DMS153 treated with DMSO at 0.1 percent for 48 hours (cell line): ENCODE data around the gene CRYBB1.

Experiments
- DNase-seq: peaks from one replicate; lab custom pipeline; 2025; ENCODE audit not compliant: unreplicated experiment; lab: John Stamatoyannopoulos, UW

CRYBB1 gene

DNA sequence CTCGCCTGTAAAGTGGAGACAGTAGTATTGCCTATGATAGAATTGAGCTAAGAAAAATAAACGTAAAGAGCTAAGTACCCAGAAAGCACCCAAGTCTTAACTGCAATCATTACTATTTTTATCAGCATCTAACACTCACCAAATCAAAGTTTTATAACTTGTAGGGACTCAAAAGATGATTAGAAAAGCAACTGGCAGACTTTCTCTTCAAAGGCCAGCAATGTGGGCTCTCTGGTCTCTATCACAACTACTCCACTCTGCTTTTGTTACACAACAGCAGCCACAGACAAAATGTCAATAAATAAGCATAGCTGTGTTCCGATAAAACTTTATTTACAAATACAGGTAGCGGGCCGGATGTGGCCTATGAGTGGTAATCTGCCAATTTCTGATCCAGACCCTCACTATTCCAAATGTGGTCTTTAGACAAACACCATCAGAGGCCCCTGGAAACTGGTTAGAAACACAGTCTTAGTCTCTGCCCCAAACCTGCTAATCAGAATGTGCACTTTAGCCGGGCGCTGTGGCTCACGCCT is 36.1 kb downstream of the CRYBB1 start:
- no peak for DNase-seq

DNA sequence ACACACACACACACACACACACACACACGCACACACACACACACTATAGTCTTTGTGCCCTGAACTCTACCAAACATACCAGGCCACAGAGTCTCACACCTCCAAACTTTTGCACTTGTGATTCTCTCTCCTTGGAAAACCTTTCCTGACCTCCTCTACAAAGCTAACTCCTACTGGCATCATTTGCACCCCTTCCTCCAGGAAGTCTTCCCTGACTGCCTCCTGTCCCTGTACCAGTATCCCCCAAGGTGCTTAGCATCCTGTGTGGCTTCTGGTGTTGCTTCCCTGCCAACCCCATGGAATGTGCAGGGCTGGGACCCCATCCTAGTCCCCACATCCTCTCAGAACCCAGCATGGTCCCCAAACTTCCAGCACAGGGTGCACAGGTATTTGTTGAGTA is 36.8 kb downstream of the CRYBB1 start:
- DNase-seq: no peak

DNA sequence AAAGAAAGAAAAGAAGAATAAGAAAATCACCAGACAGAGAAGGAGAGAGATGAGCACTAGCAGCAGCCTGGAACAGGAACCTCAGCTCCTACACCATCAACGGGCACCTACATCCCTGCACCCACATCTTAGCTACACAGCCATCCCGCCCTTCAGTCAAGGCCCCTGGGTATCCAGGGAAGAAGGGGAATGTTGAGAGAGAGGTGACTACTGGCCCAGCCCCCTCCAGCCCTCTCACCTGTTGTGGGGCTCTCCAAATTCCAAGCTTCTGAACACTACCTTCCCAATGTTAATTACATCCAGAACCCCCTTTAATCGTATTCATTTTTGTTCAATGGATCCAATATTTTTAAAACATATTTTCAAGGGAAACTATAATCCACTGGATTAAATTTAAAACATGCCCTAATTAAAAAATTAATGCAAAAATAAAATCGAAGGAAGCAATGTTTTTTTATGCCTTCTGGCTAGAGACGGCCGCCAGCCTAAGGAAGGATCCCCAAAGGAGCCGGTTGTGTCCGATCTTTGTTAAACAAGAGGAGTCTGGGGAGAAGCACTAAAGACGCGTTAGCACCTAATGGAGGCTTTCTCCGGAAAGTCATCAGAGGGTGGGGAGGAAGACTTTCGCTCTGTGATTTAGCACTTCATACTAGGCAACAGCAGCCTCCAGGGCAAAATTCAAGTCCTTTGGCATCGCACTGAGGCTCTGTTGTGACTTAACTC is 37.4 kb downstream of the CRYBB1 start:
- no peak for DNase-seq

DNA sequence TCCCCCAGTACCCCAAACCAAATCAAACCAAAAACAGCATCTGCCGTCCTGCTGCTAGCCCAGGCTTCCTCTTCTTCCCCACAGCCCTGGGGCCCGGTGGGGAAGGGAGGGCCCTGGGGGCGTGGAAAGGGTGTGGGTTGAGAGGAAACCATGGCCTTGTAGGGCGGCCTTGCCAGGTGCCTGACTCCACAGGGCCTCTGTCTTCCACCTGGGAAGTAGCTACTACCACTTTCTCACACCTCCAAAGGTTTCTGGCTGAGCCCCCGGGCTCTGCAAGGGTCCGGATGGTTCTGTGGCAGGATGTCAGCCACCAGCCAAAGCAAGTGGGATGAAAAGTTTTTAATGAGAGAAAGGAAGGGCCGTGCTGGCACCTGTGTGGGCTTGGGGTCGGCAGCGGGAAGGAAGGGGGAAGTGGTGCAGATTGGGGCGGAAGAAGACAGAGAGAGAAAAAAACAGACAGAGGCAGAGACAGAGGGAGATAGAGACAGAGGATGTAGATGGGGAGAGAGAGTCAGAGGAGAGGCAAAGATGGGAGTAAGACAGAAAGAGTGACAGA is 38.4 kb downstream of the CRYBB1 start:
- no peak for DNase-seq

DNA sequence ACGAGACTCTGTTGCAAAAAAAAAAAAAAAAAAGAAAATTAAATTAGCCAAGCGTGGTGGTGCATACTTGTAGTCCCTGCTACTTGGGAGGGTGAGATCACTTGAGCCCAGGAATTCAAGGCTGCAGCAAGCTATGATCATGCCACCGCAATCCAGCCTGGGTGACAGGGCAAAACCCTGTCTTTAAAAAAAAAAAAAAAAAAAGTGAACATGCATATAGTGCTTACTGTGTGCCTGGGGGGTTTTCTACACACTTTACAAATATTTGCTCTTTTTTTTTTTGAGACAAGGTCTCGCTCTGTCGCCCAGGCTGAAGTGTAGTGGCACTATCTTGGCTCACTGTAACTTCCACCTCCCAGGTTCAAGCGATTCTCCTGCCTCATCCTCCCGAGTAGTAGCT is 40.7 kb downstream of the CRYBB1 start:
- no peak for DNase-seq

DNA sequence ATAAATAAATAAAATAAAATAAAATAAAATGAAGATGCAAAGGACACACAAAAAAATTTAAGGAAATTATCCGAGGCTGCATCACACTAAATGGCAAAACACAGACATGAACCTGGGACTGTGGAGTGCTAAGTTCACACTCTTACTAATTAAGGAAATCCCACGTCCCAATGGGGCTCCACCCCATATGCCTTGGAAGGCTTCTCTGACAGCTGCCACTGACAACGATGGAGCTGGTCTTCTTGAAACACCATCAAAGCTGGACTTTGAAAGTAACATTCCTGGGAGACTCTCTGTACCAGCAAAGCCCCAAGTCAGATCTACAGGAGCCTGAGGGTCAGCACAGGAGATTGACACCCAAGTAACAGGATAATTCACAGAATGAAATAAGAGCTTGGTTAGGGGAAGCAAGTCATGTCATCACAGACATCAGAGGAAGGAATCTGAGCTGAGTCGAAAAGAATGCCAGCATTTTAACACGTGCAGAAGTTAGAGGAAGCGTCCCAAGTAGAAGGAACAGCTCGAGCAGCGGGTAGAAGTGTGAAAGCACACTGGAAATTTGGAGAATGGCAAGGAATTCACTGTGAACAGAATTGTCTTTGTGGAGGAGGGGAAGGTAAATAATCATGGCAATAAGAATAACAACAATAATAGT is 41.7 kb downstream of the CRYBB1 start:
- DNase-seq: no peak

DNA sequence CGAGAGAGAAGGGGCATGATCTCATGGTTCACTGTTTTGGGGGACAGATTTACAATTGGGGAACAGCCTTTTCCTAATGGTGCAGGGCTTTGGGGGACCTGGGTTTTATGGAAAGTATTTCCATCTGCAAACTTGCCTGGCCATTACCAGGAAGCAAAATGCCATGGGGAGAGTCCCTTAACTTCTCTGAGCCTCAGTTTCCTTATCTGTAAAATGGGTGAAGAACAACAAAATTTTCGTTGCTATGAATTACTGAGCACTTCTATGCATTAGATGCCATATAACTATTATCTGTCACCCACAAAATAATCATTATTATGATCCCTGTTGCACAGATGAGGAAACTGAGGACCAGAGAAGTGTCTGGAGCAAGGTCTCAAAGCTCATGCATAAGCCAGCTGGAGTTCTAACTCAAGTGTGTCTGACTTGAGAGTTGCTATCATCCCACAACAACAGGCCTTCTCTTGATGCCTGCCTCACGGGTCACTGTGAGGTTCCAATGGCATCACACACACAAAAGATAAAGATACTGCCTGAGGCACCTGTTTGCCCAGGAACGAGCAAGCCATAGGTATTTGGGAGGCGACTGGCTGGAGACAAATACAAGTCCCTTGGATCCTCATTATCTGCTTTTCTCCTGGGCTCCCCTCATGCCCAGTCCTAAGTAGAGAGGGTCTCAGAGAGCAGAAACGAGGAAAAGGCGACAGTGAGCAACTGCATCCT is 43.7 kb downstream of the CRYBB1 start:
- no peak for DNase-seq

DNA sequence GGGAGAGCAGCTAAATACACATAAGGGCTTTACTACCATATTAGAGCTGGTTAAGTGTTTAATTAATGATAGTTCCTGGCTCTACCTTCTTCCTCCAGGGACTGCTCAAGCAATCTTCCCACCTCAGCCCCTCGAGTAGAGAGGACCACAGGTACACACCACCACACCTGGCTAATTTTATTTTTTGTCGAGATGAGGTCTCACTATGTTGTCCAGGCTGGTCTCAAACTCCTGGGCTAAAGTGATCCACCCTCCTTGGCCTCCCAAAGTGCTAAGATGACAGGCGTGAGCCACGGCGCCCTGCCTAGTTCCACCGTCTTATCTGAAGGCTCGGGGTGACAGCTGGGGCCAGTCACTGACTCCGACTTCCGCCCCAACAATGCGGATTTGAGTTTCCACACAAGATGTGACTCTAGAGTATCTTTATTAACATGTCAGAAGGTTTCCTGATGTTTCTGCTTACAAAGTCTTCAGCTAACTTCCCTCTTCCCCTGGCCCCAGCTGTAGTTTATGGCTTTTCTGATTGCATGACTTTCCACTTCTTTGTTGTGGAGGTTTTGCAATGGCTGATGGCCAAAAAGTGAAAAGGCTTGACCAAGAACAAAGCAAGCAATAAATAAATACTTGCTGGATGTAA is 44.7 kb downstream of the CRYBB1 start:
- no peak for DNase-seq

DNA sequence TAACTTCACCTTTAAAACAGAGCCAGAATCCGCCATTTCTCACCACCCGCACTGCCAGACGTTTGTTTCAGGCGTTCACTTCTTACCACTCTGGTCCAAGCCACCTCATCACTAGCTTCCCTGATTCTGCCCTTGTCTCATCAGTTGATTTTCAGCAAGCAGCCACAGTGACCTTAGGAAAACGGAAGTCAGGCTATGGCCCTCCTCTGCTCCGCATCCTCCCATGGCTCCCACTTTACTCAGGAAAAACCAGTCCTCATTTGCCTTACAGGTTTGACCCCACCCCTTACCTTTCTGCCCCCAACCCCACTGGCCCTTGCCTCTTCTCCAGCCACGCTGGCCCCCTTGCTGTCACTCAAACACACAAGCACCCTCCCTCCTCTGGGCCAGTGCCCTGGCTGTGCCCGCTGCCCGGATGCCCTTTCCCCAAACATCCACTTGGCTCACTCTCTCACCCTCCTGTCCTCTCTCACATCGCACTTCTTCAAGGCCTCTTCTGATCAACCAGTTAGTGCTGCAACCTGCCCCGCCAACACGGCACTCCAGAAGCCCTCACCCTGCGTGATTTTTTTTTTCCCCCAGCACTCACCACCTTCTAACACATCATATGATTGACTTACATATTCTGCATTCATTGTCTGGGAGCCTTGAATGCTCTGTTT is 46.8 kb downstream of the CRYBB1 start:
- DNase-seq: no peak

DNA sequence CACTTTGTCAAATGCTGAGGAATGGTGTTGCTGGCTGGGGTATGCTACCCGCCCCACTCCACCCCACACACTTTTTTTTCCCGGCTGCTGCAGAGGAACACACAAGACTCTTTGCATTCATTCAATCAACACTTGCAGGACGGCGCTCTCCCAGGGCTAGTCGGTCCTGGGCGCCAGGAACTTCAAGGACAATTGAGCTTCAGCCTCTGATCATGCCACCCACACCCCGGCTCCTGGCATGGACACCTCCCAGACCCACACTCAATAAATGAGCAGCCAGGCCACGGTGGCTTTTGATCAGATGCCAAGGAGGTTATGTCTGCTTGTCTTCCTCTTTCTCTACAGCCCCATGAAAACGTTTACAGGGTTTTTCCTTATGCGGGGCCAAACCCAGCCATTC is 47.7 kb downstream of the CRYBB1 start:
- DNase-seq: no peak

DNA sequence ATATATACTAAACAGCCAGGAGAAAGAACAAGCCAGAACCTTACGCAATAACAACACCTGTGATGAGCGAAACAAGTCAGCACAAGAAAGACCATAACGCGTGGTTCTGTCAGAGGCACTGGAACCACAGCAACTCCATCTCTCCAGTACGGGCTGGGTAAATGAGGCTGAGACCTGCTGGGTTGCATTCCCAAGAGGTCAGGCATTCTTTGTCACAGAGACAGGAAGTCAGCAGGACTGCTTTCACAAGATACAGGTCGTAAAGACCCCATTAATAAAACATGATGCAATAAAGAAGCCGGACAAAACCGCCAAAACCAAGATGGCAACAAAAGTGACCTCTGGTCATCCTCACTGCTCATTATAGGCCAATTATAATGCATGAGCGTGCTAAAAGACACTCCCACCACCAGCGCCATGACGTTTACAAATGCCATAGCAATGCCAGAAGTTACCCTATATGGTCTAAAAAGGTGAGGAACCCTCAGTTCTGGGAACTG is 49.6 kb downstream of the CRYBB1 start:
- peak; percentile 35 for DNase-seq

DNA sequence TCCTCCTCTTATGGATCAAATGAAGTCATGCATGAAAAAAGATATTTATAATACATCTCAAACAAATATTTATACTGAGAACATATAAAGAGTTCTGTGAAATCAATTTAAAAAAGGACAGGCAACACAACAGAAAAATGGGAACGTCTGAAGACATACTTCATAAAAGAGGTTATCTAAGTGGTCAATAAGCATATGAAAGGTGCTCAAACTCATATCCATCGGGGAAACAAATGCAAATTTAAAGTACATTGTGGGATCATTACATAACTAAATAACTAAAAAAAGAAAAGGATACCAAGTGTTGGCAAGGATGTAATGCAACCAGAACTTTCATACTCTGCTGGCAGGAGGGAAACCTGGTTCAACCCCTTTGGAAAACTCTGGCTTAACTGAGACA is 50.2 kb downstream of the CRYBB1 start:
- DNase-seq: no peak

DNA sequence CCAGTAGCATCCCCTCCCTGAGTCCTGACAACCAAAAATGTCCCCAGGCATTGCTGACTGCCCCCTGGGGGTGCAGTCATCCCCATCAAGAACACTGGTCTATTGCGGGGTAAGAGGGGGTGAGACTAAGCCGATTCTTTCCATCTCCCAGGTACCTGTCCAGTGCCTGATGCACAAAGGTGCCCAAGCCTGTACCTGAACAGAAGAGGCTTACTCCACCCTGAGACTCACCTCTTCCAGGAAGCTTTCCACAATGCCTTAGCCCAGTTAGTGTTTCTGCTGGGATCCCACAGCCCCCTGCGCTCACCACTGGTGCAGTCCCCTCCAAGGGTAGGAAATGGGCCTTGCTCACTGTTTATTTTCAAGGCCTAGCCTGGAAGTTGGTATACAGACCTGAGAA is 50.8 kb downstream of the CRYBB1 start:
- no peak for DNase-seq

DNA sequence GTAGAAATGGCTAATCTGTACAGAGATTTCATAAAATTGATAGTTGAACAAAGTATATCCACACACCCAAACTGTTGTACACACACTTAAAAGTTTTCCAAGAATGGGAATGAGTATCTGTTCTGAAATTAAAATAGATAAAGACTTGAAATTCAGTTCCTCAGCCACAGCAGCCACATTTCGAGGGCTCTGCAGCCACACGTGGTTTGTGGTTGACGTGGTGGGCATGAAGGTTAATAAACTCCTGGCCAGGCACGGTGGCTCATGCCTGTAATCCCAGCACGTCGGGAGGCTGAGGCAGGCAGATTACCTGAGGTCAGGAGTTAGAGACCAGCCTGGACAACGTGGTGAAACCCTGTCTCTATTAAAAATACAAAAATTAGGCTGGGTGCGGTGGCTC is 51.9 kb downstream of the CRYBB1 start:
- DNase-seq: no peak

DNA sequence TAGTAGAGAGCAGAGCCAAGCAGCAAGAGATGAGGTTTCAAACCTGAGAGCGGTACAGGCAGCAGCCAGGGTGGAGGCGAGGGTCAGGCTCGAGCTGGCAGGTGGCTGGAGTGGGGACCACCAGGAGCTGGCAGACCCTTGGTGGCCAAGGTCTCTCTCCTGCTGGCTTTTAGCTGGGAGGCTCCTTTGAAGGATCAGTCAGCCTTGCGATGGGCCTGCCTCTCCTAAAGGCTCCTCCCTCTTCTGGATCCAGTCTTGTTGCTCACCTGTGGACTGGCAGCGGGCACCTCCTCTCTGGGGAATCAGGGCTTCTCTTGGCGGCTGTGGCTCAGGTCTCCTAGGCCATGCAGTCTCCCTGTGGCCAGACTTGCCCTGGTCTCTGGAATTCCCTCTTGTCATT is 52.6 kb downstream of the CRYBB1 start:
- DNase-seq: no peak

DNA sequence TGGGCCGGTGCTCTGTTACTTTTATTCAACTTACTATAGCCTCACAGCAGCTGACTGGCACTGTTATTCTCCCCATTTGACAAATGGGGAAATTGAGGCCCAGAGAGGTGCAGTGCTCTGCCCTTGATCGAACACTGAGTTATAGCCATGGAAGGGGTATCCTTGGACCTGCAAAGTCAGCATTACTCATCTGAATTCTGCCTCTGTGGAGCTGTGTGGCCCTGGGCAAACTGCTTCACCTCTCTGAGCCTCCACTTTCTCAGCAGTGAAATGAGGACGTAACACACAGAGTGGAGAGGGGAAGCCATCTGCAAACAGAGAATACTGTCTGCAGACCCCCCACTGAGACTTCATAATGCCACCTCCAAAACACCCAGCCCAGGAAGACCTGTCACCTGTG is 53.2 kb downstream of the CRYBB1 start:
- DNase-seq: no peak

DNA sequence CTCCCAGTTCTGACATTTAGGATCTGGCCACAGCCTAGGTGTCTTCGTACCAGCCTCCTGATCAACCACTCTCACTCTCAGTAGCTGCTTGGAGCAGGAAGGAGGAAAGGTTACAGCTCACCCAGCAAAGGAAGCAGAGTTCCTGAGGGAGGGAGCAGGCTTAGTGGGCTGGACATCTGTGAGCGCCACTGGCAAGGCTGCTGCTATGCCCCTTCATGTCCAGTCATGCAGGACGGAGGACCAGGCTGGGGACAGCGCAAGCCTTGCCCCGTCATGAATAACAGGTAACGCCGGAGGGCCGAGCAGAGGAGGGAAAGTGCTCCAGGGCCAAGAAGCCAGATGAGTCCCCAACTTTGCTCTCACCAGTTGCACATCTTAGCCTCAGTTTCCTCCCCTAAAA is 53.6 kb downstream of the CRYBB1 start:
- no peak for DNase-seq

DNA sequence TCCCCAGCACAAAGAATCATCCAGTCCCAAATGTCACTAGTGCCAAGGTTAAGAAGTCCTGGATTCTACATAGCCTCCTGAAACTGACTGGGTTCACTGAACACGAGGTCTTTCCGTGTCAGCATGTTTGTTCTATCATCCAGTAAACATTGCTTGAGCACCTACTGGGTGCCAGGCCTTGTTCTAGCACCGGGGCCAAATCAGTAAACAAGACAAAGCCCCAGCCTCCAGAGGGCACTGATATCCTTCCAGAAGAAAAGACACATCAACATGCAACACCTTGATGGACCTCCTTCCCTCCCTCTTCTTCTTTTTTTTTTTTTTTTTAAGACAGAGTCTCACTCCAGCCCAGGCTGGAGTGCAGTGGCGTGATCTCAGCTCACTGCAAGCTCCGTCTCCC is 54.8 kb downstream of the CRYBB1 start:
- no peak for DNase-seq

DNA sequence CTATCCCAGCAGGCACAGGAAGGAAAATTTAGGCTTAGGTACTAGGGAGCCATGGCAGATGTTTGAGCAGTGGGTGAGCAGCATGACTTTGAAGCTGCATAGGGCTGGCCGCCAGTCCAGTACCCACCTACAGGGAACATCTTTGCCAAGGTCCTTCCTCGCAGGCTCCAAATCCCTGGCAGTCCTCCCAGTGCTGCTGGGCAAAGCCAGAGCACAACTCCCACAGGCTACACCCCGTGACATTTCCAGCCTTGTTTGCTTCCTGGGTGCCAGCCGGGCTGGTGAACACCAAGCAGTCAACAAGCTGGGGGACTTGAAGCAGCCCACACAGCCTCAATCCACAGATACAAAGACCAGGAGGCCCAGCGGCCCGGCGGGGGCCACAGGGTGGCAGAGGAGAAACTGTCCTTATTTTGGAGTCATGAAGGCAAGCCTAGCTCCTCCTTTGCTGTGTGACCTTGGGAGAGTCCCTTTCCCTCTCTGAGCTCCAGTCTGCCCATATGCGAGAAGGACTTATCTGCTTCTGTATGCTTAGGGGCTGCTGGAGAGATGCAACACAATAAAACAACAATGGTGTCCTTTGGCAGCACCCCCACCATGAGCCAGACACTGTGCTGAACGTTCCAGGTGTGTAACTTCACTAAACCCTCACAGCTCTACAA is 55.9 kb downstream of the CRYBB1 start:
- no peak for DNase-seq

DNA sequence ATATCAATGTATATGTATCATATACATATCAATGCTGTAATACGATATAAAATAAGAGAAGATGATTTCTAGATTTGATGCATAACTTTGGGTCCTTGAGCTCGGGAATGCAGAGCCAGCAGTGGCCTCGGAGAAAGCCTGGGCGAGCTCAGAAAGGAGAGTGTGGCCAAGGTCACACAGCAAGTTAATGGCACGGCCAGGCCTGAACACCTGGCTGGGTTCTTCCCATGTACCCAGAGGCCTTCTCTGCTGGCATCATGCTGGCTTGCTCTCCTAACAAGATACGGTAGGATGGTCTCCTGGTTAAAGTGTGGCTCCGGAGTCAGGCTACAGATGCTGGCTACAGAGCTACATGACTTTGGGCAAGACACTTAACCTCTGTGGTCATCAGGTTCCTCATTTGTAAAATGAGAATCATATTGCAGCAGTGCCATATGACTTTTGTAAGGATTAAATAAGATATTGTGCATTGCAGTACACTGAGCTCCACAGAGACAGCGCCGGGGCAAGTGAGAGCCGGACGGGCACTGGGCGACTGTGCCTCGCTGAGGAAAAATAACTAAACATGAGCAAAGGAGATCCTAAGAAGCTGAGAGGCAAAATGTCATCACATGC is 57.8 kb downstream of the CRYBB1 start:
- DNase-seq: no peak
